HG03064 (cell line): ENCODE data around the gene ZMIZ1.

Source experiments
- ATAC-seq: cut with Tn5 transposase; IDR thresholded peaks from one replicate; pipeline ENCODE4 v1.9.1; 2021; ENCODE audit warnings: low read depth; ENCODE audit not compliant: unreplicated experiment

Gene ZMIZ1

GRCh38 chr10:79292891-79293746 is 224.4 kb downstream of the ZMIZ1 start:
- no peak for ATAC-seq

- no peak for ATAC-seq
Observed at GRCh38 chr10:79293841-79294581, 225.2 kb downstream of the ZMIZ1 start.

GRCh38 chr10:79295563-79295962 is 226.8 kb downstream of the ZMIZ1 start:
- ATAC-seq, result no peak

- ATAC-seq, result no peak
Observed at GRCh38 chr10:79296431-79296830, 227.7 kb downstream of the ZMIZ1 start.

- no peak for ATAC-seq
Observed at GRCh38 chr10:79298403-79299244, 229.9 kb downstream of the ZMIZ1 start.

- no peak for ATAC-seq
Observed at GRCh38 chr10:79299397-79300241, 230.9 kb downstream of the ZMIZ1 start.

- ATAC-seq, result no peak
Observed at GRCh38 chr10:79300711-79301110, 231.9 kb downstream of the ZMIZ1 start.

GRCh38 chr10:79301754-79302530 is 233.2 kb downstream of the ZMIZ1 start:
- no peak for ATAC-seq

GRCh38 chr10:79303631-79304478 is 235.1 kb downstream of the ZMIZ1 start:
- ATAC-seq, result no peak

GRCh38 chr10:79304479-79305087 is 235.8 kb downstream of the ZMIZ1 start:
- no peak for ATAC-seq

- no peak for ATAC-seq
Observed at GRCh38 chr10:79305515-79305914, 236.7 kb downstream of the ZMIZ1 start.

GRCh38 chr10:79305988-79306387 is 237.2 kb downstream of the ZMIZ1 start:
- ATAC-seq, result no peak

- ATAC-seq, result no peak
Observed at GRCh38 chr10:79306644-79307220, 238.0 kb downstream of the ZMIZ1 start.

- no peak for ATAC-seq
Observed at GRCh38 chr10:79308016-79308415, 239.2 kb downstream of the ZMIZ1 start.

GRCh38 chr10:79308969-79309665 is 240.4 kb downstream of the ZMIZ1 start:
- ATAC-seq, result no peak

- ATAC-seq, result no peak
Observed at GRCh38 chr10:79310200-79310865, 241.6 kb downstream of the ZMIZ1 start.
